SK-N-MC (cell line): ENCODE data around the gene DPYSL5.

ENCODE experiments used
- EZH2 ChIP-seq: fragments of 200-600 bp; sonication (generic); IDR thresholded peaks from one replicate; pipeline ENCODE4 v1.6.1; 2017; ENCODE audit warnings: antibody characterized with exemption
- FOXP2 ChIP-seq: optimal IDR thresholded peaks from 2 replicates; pipeline ENCODE3; 2011; ENCODE audit warnings: mild to moderate bottlenecking, moderate library complexity; ENCODE audit not compliant: insufficient read depth; ENCODE audit errors: extremely low read length, control extremely low read depth
- POLR2AphosphoS5 ChIP-seq: IDR thresholded peaks from 2 replicates; pipeline ENCODE4 v1.6.1; 2012; ENCODE audit warnings: mild to moderate bottlenecking, low read depth, low read length, borderline replicate concordance

DNA sequence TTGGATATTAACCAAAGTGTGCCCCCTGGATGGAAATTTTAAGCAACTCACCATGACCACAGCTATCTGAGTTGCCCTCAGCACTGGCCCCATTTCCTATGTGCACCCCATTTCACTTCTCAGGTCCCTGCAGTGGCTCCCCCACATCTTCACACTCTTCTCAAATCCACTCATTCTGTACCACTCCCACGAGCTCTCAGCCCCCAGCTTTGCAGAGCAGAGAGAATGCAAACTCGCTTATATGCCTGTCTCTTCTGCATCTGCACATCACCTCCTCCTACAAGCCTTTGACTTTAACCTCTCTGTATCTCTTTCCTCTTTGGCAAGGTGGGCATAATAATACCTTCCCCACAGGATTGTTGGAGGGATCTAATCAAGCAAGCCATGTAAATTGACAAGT, 46.2 kb downstream of the DPYSL5 start:
- no peak for TF ChIP-seq POLR2AphosphoS5
- no peak for TF ChIP-seq EZH2
- no peak for TF ChIP-seq FOXP2
